Tibial nerve (tissue), 4 donors: ENCODE measurements around the gene DUOX2.
"Not testable (repeated sequence)": the region's sequence is repeated elsewhere in the genome, so short reads cannot be mapped to it uniquely, and the experiment has no call there.

Experiments
- EP300 ChIP-seq, 2 donors: sonication (generic); formaldehyde crosslinking; IDR thresholded peaks; one replicate each; pipeline ENCODE4 v1.6.1; 2017; ENCODE audit warnings: antibody characterized with exemption in 2 of 2, mild to moderate bottlenecking in 1 of 2
- POLR2A ChIP-seq, 2 donors: fragments of 450-650 bp; IDR thresholded peaks; one replicate each; pipeline ENCODE4 v1.6.1; 2017; ENCODE audit warnings: antibody characterized with exemption in 2 of 2, mild to moderate bottlenecking in 2 of 2, moderate library complexity in 2 of 2
- TF ChIP-seq, protein P1 (sequence below), 5 experiments: fragments of 200-600 bp in 3 of 5; fragments of 450-650 bp in 2 of 5; sonication (generic) in 3 of 5; IDR thresholded peaks; one replicate each; pipeline ENCODE4 v1.5.1; 2016 to 2019; ENCODE audit warnings: antibody characterized with exemption in 5 of 5, mild to moderate bottlenecking in 3 of 5, moderate library complexity in 2 of 5

DNA sequence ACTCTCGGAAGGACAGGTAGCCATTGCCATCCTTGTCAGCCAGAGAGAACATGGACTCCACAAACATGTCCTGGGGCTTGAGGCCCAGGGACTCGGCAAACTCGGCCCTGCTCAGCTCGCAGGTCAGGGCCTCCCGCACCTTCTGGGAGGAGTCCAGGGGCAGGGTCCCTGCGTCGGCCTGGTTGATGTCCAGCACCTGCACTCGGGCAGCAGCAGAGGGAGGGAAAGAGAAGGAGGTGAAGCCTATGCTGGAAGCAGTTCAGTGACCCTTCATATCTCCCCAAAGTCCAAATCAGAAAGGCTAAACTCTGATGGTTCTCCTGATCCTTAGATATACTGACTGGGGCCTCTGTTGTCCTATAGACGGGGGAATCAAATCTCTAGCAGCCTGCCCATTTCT is 9.8 kb downstream of the DUOX2 start:
- TF ChIP-seq, protein P1, sequence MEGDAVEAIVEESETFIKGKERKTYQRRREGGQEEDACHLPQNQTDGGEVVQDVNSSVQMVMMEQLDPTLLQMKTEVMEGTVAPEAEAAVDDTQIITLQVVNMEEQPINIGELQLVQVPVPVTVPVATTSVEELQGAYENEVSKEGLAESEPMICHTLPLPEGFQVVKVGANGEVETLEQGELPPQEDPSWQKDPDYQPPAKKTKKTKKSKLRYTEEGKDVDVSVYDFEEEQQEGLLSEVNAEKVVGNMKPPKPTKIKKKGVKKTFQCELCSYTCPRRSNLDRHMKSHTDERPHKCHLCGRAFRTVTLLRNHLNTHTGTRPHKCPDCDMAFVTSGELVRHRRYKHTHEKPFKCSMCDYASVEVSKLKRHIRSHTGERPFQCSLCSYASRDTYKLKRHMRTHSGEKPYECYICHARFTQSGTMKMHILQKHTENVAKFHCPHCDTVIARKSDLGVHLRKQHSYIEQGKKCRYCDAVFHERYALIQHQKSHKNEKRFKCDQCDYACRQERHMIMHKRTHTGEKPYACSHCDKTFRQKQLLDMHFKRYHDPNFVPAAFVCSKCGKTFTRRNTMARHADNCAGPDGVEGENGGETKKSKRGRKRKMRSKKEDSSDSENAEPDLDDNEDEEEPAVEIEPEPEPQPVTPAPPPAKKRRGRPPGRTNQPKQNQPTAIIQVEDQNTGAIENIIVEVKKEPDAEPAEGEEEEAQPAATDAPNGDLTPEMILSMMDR (IDR thresholded peaks at IDR 0.05): not testable (repeated sequence)
- not testable (repeated sequence) for TF ChIP-seq POLR2A, EP300 (IDR thresholded peaks at IDR 0.05)
